IPS-20b (cell line): ENCODE data around the gene RPRD1B.

Experiments
- H3K27ac ChIP-seq: one replicate; pipeline ENCODE4 v1.5.1; 2013; ENCODE audit warnings: low read length
- H3K27me3 ChIP-seq: 2 replicates; pipeline ENCODE4 v1.6.1; 2013; ENCODE audit warnings: mild to moderate bottlenecking, low read length, inconsistent platforms; ENCODE audit not compliant: insufficient read depth
- H3K36me3 ChIP-seq: 2 replicates; pipeline ENCODE4 v1.6.1; 2013; ENCODE audit warnings: low read depth, mild to moderate bottlenecking, inconsistent platforms, low read length, moderate library complexity; ENCODE audit not compliant: insufficient read depth
- H3K4me1 ChIP-seq: 2 replicates; pipeline ENCODE4 v1.6.1; 2013; ENCODE audit warnings: mild to moderate bottlenecking, control low read depth, inconsistent platforms, low read length, moderate library complexity; ENCODE audit not compliant: insufficient read depth
- H3K4me3 ChIP-seq: 2 replicates; pipeline ENCODE4 v1.5.1; 2013; ENCODE audit warnings: mild to moderate bottlenecking, low read length, inconsistent platforms
- H3K9ac ChIP-seq: 2 replicates; pipeline ENCODE4 v1.6.1; 2013; ENCODE audit warnings: low read depth, mild to moderate bottlenecking, inconsistent platforms, low read length, moderate library complexity
- H3K9me3 ChIP-seq: 2 replicates; pipeline ENCODE4 v1.6.1; 2013; ENCODE audit warnings: mild to moderate bottlenecking, low read depth, low read length, inconsistent platforms; ENCODE audit not compliant: insufficient read depth

Gene RPRD1B

DNA sequence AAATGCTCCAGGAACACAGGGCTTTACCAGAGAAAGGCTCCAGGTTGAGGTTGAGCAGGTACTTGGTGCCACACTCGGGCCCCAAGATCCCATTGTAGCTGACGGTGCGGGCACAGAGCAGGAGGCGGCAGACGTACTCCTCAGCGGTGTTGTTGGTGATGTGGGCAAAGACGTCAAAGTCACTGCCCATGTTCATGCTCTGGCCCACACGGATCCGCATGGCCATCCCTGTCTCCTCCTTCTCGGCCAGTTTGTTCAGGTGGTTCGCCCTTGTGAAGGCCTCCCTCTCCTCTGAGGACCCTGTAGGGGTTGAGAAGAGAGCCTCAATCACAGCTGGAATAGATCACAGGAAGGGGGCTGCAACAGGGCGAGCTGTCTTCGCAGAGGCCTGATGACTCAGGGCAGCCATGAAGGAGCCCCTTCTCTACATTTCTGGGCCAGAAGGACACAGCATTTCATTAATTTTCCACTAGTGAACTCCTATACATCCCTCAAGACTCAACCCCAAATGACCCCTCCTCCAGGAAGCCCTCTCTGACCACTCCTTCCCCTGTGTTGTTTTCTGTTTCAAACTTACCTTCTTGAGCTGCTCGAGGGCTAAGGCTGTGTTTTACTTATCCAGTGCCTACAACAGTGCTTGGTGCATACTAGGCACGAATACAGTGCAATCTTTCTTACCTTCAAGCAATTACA, 104.7 kb downstream of the RPRD1B start:
- Histone ChIP-seq H3K27ac (no peak overlapping the region), H3K9ac (no peak overlapping the region), H3K36me3 (no peaks in the 10 kb centered on the region), H3K4me3 (no peak overlapping the region), H3K27me3 (no peaks in the 10 kb centered on the region), H3K4me1 (peaks cover 6% of the 10 kb centered on the region; the same call in 1 of the 2 replicates), H3K9me3 (no peaks in the 10 kb centered on the region)

DNA sequence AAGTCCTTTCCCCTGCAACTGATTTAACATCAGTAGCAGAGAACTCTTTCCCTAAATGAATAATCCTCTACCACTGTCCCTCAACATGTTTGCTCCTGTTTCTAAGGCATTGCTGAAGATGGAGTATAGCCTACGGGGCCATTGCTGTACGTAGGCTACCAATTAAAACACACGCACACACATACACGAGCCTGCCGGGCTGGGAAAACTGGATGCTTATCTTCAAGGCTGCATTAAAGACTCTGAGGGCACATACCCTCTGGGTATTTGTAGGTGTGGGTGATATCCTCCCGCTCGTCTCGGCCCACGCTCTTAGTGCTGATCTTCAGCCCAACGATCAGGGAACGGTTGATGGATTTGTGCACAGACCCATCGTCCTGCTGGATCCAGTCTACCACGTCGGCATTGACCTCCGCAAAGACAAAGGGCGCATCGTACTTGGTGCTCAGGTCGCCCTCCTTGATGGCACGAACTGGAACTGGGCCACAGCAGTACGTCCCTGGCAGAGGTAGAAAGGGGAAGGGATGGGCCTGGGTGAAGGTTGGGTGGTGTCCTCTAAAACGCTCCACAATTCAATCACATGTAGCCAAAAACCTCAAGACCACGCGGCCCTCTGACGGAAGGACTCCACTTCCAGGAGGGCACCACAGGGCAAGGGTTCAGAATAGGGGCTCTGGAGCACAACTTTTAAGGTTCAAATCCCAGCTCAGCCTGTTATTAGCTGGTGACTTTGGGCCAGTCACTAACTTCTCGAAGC, 105.8 kb downstream of the RPRD1B start:
- H3K27ac ChIP-seq, result no peak overlapping the region
- no peaks in the 10 kb centered on the region for H3K27me3 ChIP-seq
- H3K4me3 ChIP-seq, result no peak overlapping the region
- H3K4me1 ChIP-seq, result peaks cover 12% of the 10 kb centered on the region; the same call in 1 of the 2 replicates
- no peaks in the 10 kb centered on the region for H3K9me3 ChIP-seq
- H3K9ac ChIP-seq, result no peak overlapping the region
- H3K36me3 ChIP-seq, result no peaks in the 10 kb centered on the region

DNA sequence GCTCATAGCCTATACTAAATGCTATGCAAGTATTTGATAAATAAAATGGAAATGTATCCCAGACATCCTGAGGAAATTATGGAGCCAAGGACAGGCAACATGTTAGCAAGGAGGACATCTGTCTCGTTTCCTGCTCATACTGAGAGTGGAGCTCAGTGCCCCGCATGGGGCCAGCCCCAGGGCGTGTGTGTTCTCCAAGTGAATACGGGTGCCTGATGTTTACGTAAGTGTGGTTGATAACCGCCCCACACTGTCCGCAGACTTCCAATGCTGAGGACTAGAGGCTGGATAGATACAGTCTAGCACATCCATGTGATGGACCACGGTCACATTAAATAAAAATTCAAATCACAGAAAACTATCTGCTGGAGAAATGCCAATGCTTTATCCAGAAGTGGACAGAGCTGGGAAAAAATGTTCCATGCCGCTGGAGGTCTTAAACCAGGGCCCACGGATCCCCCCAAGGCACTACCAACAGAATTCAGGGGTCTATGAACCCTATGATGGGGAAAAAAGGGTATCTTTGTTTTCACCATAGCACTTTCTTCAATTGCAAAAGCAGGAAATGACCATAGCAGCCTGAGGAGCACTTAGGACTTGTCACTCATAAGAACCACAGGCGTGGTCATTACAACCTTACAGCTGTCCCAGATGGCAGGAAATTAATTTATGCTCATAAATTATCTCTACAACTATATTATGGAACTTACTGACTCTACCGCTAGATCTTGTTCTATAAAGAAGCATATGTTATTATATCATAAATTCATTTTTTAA, 106.6 kb downstream of the RPRD1B start:
- Histone ChIP-seq H3K27me3 (no peaks in the 10 kb centered on the region), H3K9ac (no peak overlapping the region), H3K36me3 (no peaks in the 10 kb centered on the region), H3K4me1 (peaks cover 6% of the 10 kb centered on the region; the same call in 1 of the 2 replicates), H3K27ac (no peak overlapping the region), H3K4me3 (no peak overlapping the region), H3K9me3 (no peaks in the 10 kb centered on the region)

DNA sequence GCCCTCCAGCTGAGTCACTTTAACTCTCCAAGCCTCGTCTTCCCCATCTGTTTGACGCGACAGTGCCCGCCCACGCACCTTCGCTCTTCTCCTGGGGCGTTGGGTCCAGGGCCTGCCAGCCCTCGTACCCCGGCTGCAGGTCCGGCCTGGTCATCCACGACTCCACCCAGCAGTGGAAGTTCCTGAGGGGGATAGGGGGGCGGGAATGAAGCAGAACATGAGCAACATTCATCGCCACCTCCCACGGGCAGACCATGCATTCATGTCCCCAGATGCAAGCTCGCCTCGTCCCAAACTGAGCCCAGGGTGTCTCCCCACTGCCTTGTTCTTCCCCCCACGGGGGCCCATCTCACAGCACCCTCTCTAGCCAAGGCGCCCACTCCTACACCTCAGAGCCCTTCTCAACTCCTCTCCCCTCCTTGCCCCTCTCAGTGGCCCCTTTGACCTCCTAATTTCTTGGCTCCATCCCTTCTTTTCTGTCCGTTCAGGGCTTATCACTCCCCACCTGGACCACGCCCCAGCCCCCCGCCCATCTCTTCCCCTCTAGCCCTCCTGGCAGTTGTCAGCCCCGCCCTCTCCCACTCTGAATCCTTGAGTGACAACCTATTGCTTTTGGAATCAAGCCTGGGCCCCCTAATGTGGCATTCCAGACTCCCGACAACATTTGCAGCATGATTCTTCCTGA, 107.8 kb downstream of the RPRD1B start:
- H3K4me1 ChIP-seq, result peaks cover 6% of the 10 kb centered on the region; the same call in 1 of the 2 replicates
- H3K36me3 ChIP-seq, result no peaks in the 10 kb centered on the region
- H3K9me3 ChIP-seq, result no peaks in the 10 kb centered on the region
- no peak overlapping the region for H3K27ac ChIP-seq
- H3K27me3 ChIP-seq, result no peaks in the 10 kb centered on the region
- H3K4me3 ChIP-seq, result no peak overlapping the region
- no peak overlapping the region for H3K9ac ChIP-seq
